ENCODE results near the gene ARL2.
"Not testable (repeated sequence)": the region's sequence is repeated elsewhere in the genome, so short reads cannot be mapped to it uniquely, and the experiment has no call there.

ARL2 gene

GRCh38 chr11:65008873-65009272, 5.1 kb upstream of the ARL2 start:
- DNase-seq: no peak

- peak; percentile 94 for DNase-seq
These were observed 651 bp upstream of the ARL2 start for GRCh38 chr11:65013130-65013887.

- DNase-seq: no peak
These were observed 817 bp downstream of the ARL2 start for GRCh38 chr11:65014726-65015227.

- DNase-seq: no peak
These were observed 2.7 kb downstream of the ARL2 start for GRCh38 chr11:65016705-65017104.

GRCh38 chr11:65017937-65018336, 4.0 kb downstream of the ARL2 start:
- DNase-seq: no peak

- no peak for DNase-seq
These were observed 5.9 kb downstream of the ARL2 start for GRCh38 chr11:65019824-65020223.

- DNase-seq: no peak
These were observed 7.0 kb downstream of the ARL2 start for GRCh38 chr11:65021003-65021402.

GRCh38 chr11:65021509-65021908, 7.5 kb downstream of the ARL2 start:
- no peak for DNase-seq

- DNase-seq: not testable (repeated sequence)
These were observed 9.5 kb downstream of the ARL2 start for GRCh38 chr11:65023502-65023901.

GRCh38 chr11:65026810-65027209, 12.8 kb downstream of the ARL2 start:
- DNase-seq: no peak

- DNase-seq: peak; percentile 90
These were observed 13.5 kb downstream of the ARL2 start, which contains the start of gene SNX15 for GRCh38 chr11:65027213-65028067. Gene SNX15, plus strand, starts transcription at chr11:65027439. Its CDS starts 99 bp downstream, at chr11:65027538.

- no peak for DNase-seq
These were observed 18.3 kb downstream of the ARL2 start for GRCh38 chr11:65032216-65032615.

- no peak for DNase-seq
These were observed 20.5 kb downstream of the ARL2 start for GRCh38 chr11:65034423-65034822.

- no peak for DNase-seq
These were observed 21.6 kb downstream of the ARL2 start for GRCh38 chr11:65035579-65035978.

- DNase-seq: no peak
These were observed 23.0 kb downstream of the ARL2 start for GRCh38 chr11:65036931-65037330.

- no peak for DNase-seq
These were observed 26.5 kb downstream of the ARL2 start for GRCh38 chr11:65040520-65040846.

- DNase-seq: peak; percentile 91
These were observed 27.1 kb downstream of the ARL2 start, which contains the start of gene SAC3D1 for GRCh38 chr11:65040847-65041622. Gene SAC3D1, plus strand, starts transcription at chr11:65041210. Its CDS starts 83 bp downstream, at chr11:65041293.

- no peak for DNase-seq
These were observed 28.9 kb downstream of the ARL2 start for GRCh38 chr11:65042891-65043290.

- DNase-seq: no peak
These were observed 30.0 kb downstream of the ARL2 start for GRCh38 chr11:65043881-65044501.

GRCh38 chr11:65045061-65045460, 31.1 kb downstream of the ARL2 start:
- DNase-seq: no peak

GRCh38 chr11:65045728-65046127, 31.8 kb downstream of the ARL2 start:
- DNase-seq: no peak

GRCh38 chr11:65047581-65048422, 33.8 kb downstream of the ARL2 start:
- DNase-seq: peak; percentile 65
